IMR-90 (cell line): ENCODE measurements around the gene AKAP3. TPM values are rescaled to one million over a fixed set of nuclear protein-coding genes. Genes with fewer than 3 reads are reported as not detected.

Experiments
- ATAC-seq: fragments of 200-7000 bp; cut with Tn5 transposase; 2 replicates; pipeline ENCODE4 v1.9.1; 2020; ENCODE audit warnings: low read depth, mild to moderate bottlenecking, moderate library complexity
- BruUV-seq: library from RNA; stranded (reverse); fragments of 400-500 nt; replicated peaks from 2 replicates; lab custom pipeline; 2021; lab: Mats Ljungman, UMichigan
- CTCF ChIA-PET: fragments of 300-600 bp; formaldehyde crosslinking; extraction: SDS; loops from one replicate; lab custom pipeline; 2021; ENCODE audit warnings: antibody characterized with exemption; lab: Yijun Ruan, JAX
- POLR2A ChIA-PET: fragments of 300-600 bp; sonication (Branson Sonifier 250); formaldehyde crosslinking; loops from one replicate; lab custom pipeline; 2022; ENCODE audit warnings: antibody characterized with exemption; ENCODE audit not compliant: unreplicated experiment; lab: Charles Lee
- DNase-seq: peaks from one replicate; pipeline ENCODE4 v3.0.0; 2013
- H2AFZ ChIP-seq: replicated peaks from 2 replicates; pipeline ENCODE3; 2013; ENCODE audit warnings: low read length, mild to moderate bottlenecking; ENCODE audit not compliant: poor library complexity
- H2AK5ac ChIP-seq: 2 replicates; pipeline ENCODE4 v1.6.1; 2013; ENCODE audit warnings: low read depth, low read length, inconsistent platforms
- H2AK9ac ChIP-seq: replicated peaks from 2 replicates; pipeline ENCODE3; 2013; ENCODE audit warnings: mild to moderate bottlenecking, low read depth, low read length, moderate library complexity; ENCODE audit not compliant: poor library complexity
- H2BK120ac ChIP-seq: 2 replicates; pipeline ENCODE4 v1.6.1; 2013; ENCODE audit warnings: low read depth, low read length, inconsistent platforms
- H2BK15ac ChIP-seq: 3 replicates; pipeline ENCODE4 v1.6.1; 2013; ENCODE audit warnings: low read depth, low read length, inconsistent platforms
- H2BK20ac ChIP-seq: 2 replicates; pipeline ENCODE4 v1.6.1; 2013; ENCODE audit warnings: low read depth, mild to moderate bottlenecking, inconsistent platforms, low read length, moderate library complexity
- H2BK5ac ChIP-seq: 2 replicates; pipeline ENCODE4 v1.6.1; 2013; ENCODE audit warnings: mild to moderate bottlenecking, low read depth, low read length, inconsistent platforms; ENCODE audit not compliant: poor library complexity, severe bottlenecking
- H3K14ac ChIP-seq: replicated peaks from 2 replicates; pipeline ENCODE4 v1.6.1; 2013; ENCODE audit warnings: low read depth, low read length, inconsistent platforms
- H3K18ac ChIP-seq: 2 replicates; pipeline ENCODE4 v1.6.1; 2013; ENCODE audit warnings: low read depth, low read length, control low read depth
- H3K23ac ChIP-seq: 2 replicates; pipeline ENCODE4 v1.6.1; 2013; ENCODE audit warnings: low read depth, low read length, inconsistent platforms
- H3K27ac ChIP-seq: 2 replicates; pipeline ENCODE4 v1.5.1; 2013; ENCODE audit warnings: mild to moderate bottlenecking, control low read depth, low read length; ENCODE audit not compliant: insufficient read depth
- H3K27me3 ChIP-seq: 2 replicates; pipeline ENCODE4 v1.6.1; 2013; ENCODE audit warnings: low read length; ENCODE audit not compliant: control insufficient read depth, insufficient read depth
- H3K36me3 ChIP-seq: 2 replicates; pipeline ENCODE4 v1.6.1; 2013; ENCODE audit warnings: low read length, mixed read lengths; ENCODE audit not compliant: control insufficient read depth, insufficient read depth
- H3K4ac ChIP-seq: 2 replicates; pipeline ENCODE4 v1.6.1; 2013; ENCODE audit warnings: low read depth, low read length, inconsistent platforms
- H3K4me1 ChIP-seq: 2 replicates; pipeline ENCODE4 v1.6.1; 2013; ENCODE audit warnings: low read length, mixed read lengths; ENCODE audit not compliant: control insufficient read depth, insufficient read depth
- H3K4me2 ChIP-seq: 2 replicates; pipeline ENCODE4 v1.6.1; 2013; ENCODE audit warnings: low read depth, mild to moderate bottlenecking, control low read depth, low read length, moderate library complexity
- H3K4me3 ChIP-seq: 2 replicates; pipeline ENCODE4 v1.5.1; 2013; ENCODE audit warnings: low read depth, mild to moderate bottlenecking, control low read depth, low read length, moderate library complexity; ENCODE audit not compliant: insufficient read depth
- H3K56ac ChIP-seq: 2 replicates; pipeline ENCODE4 v1.6.1; 2013; ENCODE audit warnings: low read length, inconsistent platforms; ENCODE audit not compliant: insufficient read depth; ENCODE audit errors: extremely low read depth
- H3K79me1 ChIP-seq, 2 experiments: 2 replicates each; pipeline ENCODE4 v1.6.1; 2013; ENCODE audit warnings: low read length in 2 of 2, inconsistent platforms in 1 of 2, low read depth in 1 of 2
- H3K9ac ChIP-seq: 2 replicates; pipeline ENCODE4 v1.6.1; 2013; ENCODE audit warnings: low read depth, low read length, control low read depth
- H3K9me1 ChIP-seq: 2 replicates; pipeline ENCODE4 v1.6.1; 2013; ENCODE audit warnings: low read length, inconsistent platforms; ENCODE audit not compliant: insufficient read depth
- H3K9me3 ChIP-seq: 2 replicates; pipeline ENCODE4 v1.6.1; 2013; ENCODE audit warnings: low read length; ENCODE audit not compliant: control insufficient read depth, insufficient read depth
- H4K20me1 ChIP-seq: 2 replicates; pipeline ENCODE4 v1.6.1; 2013; ENCODE audit warnings: low read length, inconsistent platforms; ENCODE audit not compliant: insufficient read depth
- H4K5ac ChIP-seq: 2 replicates; pipeline ENCODE4 v1.6.1; 2013; ENCODE audit warnings: mild to moderate bottlenecking, low read depth, low read length, control low read depth
- H4K8ac ChIP-seq, 2 experiments: 2 replicates each; pipeline ENCODE4 v1.6.1; 2013; ENCODE audit warnings: low read depth in 2 of 2, low read length in 2 of 2, control low read depth in 1 of 2, inconsistent platforms in 1 of 2
- H4K91ac ChIP-seq: 2 replicates; pipeline ENCODE4 v1.6.1; 2013; ENCODE audit warnings: low read depth, low read length, inconsistent platforms; ENCODE audit not compliant: insufficient read depth
- CEBPB ChIP-seq: IDR thresholded peaks from 2 replicates; pipeline ENCODE4 v1.6.1; 2012; ENCODE audit warnings: low read depth, low read length, improper control_type of control experiment
- FOS ChIP-seq: fragments of 150-350 bp; IDR thresholded peaks from 2 replicates; pipeline ENCODE4 v1.6.1; 2016; ENCODE audit warnings: low read depth, low read length
- RCOR1 ChIP-seq: IDR thresholded peaks from 2 replicates; pipeline ENCODE4 v1.6.1; 2012; ENCODE audit warnings: mild to moderate bottlenecking, low read length, improper control_type of control experiment; ENCODE audit not compliant: insufficient replicate concordance
- WGBS, 2 experiments: methylation state at CpG; one replicate each; pipeline versions ENCODE4 v1.1.5 to v1.1.7; 2013; ENCODE audit warnings: missing lambda C conversion rate in 2 of 2; ENCODE audit not compliant: insufficient read length in 1 of 2; ENCODE audit errors: extremely low coverage in 2 of 2; 5-methylcytosine and 5-hydroxymethylcytosine counted together
- dilution Hi-C: fragments of 300-500 bp; cut with HindIII; formaldehyde crosslinking; loops from one replicate; pipeline ENCODE4 v1.14.3; 2018; ENCODE audit warnings: low sequenced_read_pairs; ENCODE audit not compliant: unreplicated experiment
- in situ Hi-C: fragments of 300-500 bp; cut with MboI; formaldehyde crosslinking; loops from 3 replicates; pipeline ENCODE4 v1.14.3; 2019; ENCODE audit warnings: low sequenced_read_pairs, inconsistent platforms, mixed read lengths
- intact Hi-C: fragments of 100-400 bp; cut with micrococcal nuclease; formaldehyde crosslinking; loops from 2 replicates; pipeline ENCODE4 v1.10.0; 2022
- polyA plus RNA-seq, 3 experiments: library from polyadenylated mRNA; depleted of rRNA; stranded (reverse); fragments of >200 nt; gene quantifications; 2 replicates each; pipeline ENCODE4 v1.2.3, GENCODE V29; 2012; ENCODE audit warnings: low replicate concordance in 1 of 3
- total RNA-seq: library from RNA; depleted of rRNA; stranded (reverse); fragments of >200 nt; gene quantifications from 2 replicates; pipeline ENCODE4 v1.2.3, GENCODE V29; 2012

AKAP3 gene
- total and polyA plus RNA-seq, 2 of the 4 experiments (the other 2 are of a cell fraction) = 0.54 to 0.55 TPM

- Histone ChIP-seq H3K9me3 (no peaks in the 10 kb centered on the region), H3K18ac (no peak overlapping the region), H3K9me1 (peaks cover 5% of the 10 kb centered on the region; the same call in 1 of the 2 replicates), H4K5ac (no peak overlapping the region), H2AK9ac (peak overlapping the region; percentile 62), H3K23ac (no peak overlapping the region), H3K9ac (no peak overlapping the region), H3K4me3 (no peak overlapping the region), H2BK5ac (peak overlapping the region; percentile 67), H3K27me3 (no peaks in the 10 kb centered on the region), H2AFZ (no peak overlapping the region), H4K91ac (peak overlapping the region; percentile 78), H3K56ac (no peak overlapping the region; the same call in 1 of the 2 replicates), H2BK120ac (peak overlapping the region; percentile 81), H3K4me1 (peaks cover 3% of the 10 kb centered on the region), H3K4me2 (no peak overlapping the region), H2BK20ac (peak overlapping the region; percentile 69), H4K8ac (peak overlapping the region in 1 of 2 experiments; percentile 58; a peak in 3 of 4 replicates), H2BK15ac (no peak overlapping the region; the same call in 2 of the 3 replicates), H3K27ac (peak overlapping the region; percentile 54; the same call in 1 of the 2 replicates), H4K20me1 (no peaks in the 10 kb centered on the region), H3K79me1 (peaks cover 7% of the 10 kb centered on the region in 2 experiments; a peak in 3 of 4 replicates), H3K14ac (0 out of 2 replicates have a peak overlapping the region, but pooled peaks have one; percentile 39), H3K4ac (peak overlapping the region; percentile 73), H2AK5ac (peak overlapping the region; percentile 44; the same call in 1 of the 2 replicates), H3K36me3 (peaks cover 32% of the 10 kb centered on the region)
- ATAC-seq (peak; percentile 96), DNase-seq (peak; percentile 92)
- POLR2A ChIA-PET = interaction anchor here (0.7 kb wide), 1 partner anchor 15 kb away, joined by 5 read pairs; the partner anchor contains the start of genes AKAP3 and NDUFA9
- BruUV-seq = no TSS peak
- in situ Hi-C loops = no loop called here
- no peak for TF ChIP-seq RCOR1
- peak; percentile 53; the same call in 1 of the 2 replicates for TF ChIP-seq CEBPB
- peak; percentile 42; the same call in 1 of the 2 replicates for TF ChIP-seq FOS
- dilution Hi-C loops = no loop called here
- intact Hi-C loops = no loop called here
- CTCF ChIA-PET = no interaction called here
- WGBS, 2 experiments = no CpG with 5 or more reads among the region's 3 CpGs
Observed at GRCh38 chr12:4663971-4664505, 15.2 kb upstream of the AKAP3 start.
